KOPT-K1 (cell line): ENCODE measurements around the gene KCNQ1.

ENCODE experiments used
- H3K27ac ChIP-seq: fragments of 200-600 bp; sonication (generic); 2 replicates; pipeline ENCODE4 v1.5.1; 2016; ENCODE audit warnings: antibody characterized with exemption, mild to moderate bottlenecking, low read depth, low read length; ENCODE audit not compliant: poor library complexity, severe bottlenecking
- H3K36me3 ChIP-seq: fragments of 200-600 bp; sonication (generic); 2 replicates; pipeline ENCODE4 v1.5.1; 2017; ENCODE audit warnings: antibody characterized with exemption, mild to moderate bottlenecking, low read length, moderate library complexity; ENCODE audit not compliant: insufficient read depth
- H3K9me3 ChIP-seq: fragments of 200-600 bp; sonication (generic); 2 replicates; pipeline ENCODE4 v1.5.1; 2017; ENCODE audit warnings: antibody characterized with exemption, low read length, mild to moderate bottlenecking; ENCODE audit not compliant: insufficient read depth, poor library complexity, severe bottlenecking

Gene KCNQ1

GRCh38 chr11:2849994-2850770 is 405.4 kb downstream of the KCNQ1 start:
- Histone ChIP-seq H3K36me3 (no peaks in the 10 kb centered on the region), H3K9me3 (no peaks in the 10 kb centered on the region), H3K27ac (no peak overlapping the region)

GRCh38 chr11:2853401-2853800 is 408.6 kb downstream of the KCNQ1 start:
- H3K27ac ChIP-seq, result no peak overlapping the region
- no peaks in the 10 kb centered on the region for H3K9me3 ChIP-seq
- no peaks in the 10 kb centered on the region for H3K36me3 ChIP-seq

GRCh38 chr11:2853997-2854560 is 409.3 kb downstream of the KCNQ1 start:
- no peaks in the 10 kb centered on the region for H3K36me3 ChIP-seq
- no peaks in the 10 kb centered on the region for H3K9me3 ChIP-seq

GRCh38 chr11:2855162-2855561 is 410.4 kb downstream of the KCNQ1 start:
- no peak overlapping the region for H3K27ac ChIP-seq
- no peaks in the 10 kb centered on the region for H3K36me3 ChIP-seq
- no peaks in the 10 kb centered on the region for H3K9me3 ChIP-seq

More at GRCh38 chr11:2853997-2854560, 409.3 kb downstream of the KCNQ1 start:
- H3K27ac ChIP-seq, result no peak overlapping the region

- Histone ChIP-seq H3K9me3 (no peaks in the 10 kb centered on the region), H3K27ac (no peak overlapping the region), H3K36me3 (no peaks in the 10 kb centered on the region)
These were observed 412.5 kb downstream of the KCNQ1 start for GRCh38 chr11:2857276-2857675.

- Histone ChIP-seq H3K27ac (no peak overlapping the region), H3K36me3 (no peaks in the 10 kb centered on the region), H3K9me3 (no peaks in the 10 kb centered on the region)
These were observed 413.1 kb downstream of the KCNQ1 start for GRCh38 chr11:2857918-2858317.

- Histone ChIP-seq H3K27ac (no peak overlapping the region), H3K9me3 (no peaks in the 10 kb centered on the region), H3K36me3 (no peaks in the 10 kb centered on the region)
These were observed 414.3 kb downstream of the KCNQ1 start for GRCh38 chr11:2858995-2859698.

GRCh38 chr11:2859699-2860037 is 414.9 kb downstream of the KCNQ1 start:
- H3K27ac ChIP-seq, result no peak overlapping the region

GRCh38 chr11:2860636-2861035 is 415.8 kb downstream of the KCNQ1 start:
- Histone ChIP-seq H3K36me3 (no peaks in the 10 kb centered on the region), H3K9me3 (no peaks in the 10 kb centered on the region), H3K27ac (no peak overlapping the region)

More at GRCh38 chr11:2859699-2860037, 414.9 kb downstream of the KCNQ1 start:
- Histone ChIP-seq H3K9me3 (no peaks in the 10 kb centered on the region), H3K36me3 (no peaks in the 10 kb centered on the region)

GRCh38 chr11:2862395-2863275 is 417.8 kb downstream of the KCNQ1 start:
- H3K27ac ChIP-seq, result no peak overlapping the region
- H3K36me3 ChIP-seq, result no peaks in the 10 kb centered on the region
- H3K9me3 ChIP-seq, result no peaks in the 10 kb centered on the region

- Histone ChIP-seq H3K36me3 (no peaks in the 10 kb centered on the region), H3K27ac (no peak overlapping the region), H3K9me3 (no peaks in the 10 kb centered on the region)
These were observed 418.4 kb downstream of the KCNQ1 start for GRCh38 chr11:2863276-2863618.

GRCh38 chr11:2864901-2865300 is 420.1 kb downstream of the KCNQ1 start:
- no peaks in the 10 kb centered on the region for H3K36me3 ChIP-seq
- H3K9me3 ChIP-seq, result no peaks in the 10 kb centered on the region
- no peak overlapping the region for H3K27ac ChIP-seq

GRCh38 chr11:2865922-2866577 is 421.2 kb downstream of the KCNQ1 start:
- Histone ChIP-seq H3K27ac (no peak overlapping the region), H3K36me3 (no peaks in the 10 kb centered on the region), H3K9me3 (no peaks in the 10 kb centered on the region)

- no peak overlapping the region for H3K27ac ChIP-seq
- H3K36me3 ChIP-seq, result no peaks in the 10 kb centered on the region
- no peaks in the 10 kb centered on the region for H3K9me3 ChIP-seq
These were observed 422.3 kb downstream of the KCNQ1 start for GRCh38 chr11:2867142-2867541.
